Stimulated activated CD4-positive, alpha-beta T cell treated with anti-CD3 and anti-CD28 coated beads, Interleukin-1b, Interleukin-23, amount 100 ng/mL, for 4 hours (primary cell): Measurements from ENCODE around the gene HOXB1.

ENCODE experiments used
- DNase-seq, 2 donors: peaks; one replicate each; pipeline ENCODE4 v3.0.0-alpha.2; 2020; ENCODE audit warnings: low read depth in 2 of 2

The HOXB1 gene

GRCh38 chr17:48530887-48531272 is at the start of gene HOXB1:
Gene HOXB1 (minus strand): TSS chr17:48531011. CDS start chr17:48530904, 107 bp downstream.
- DNase-seq, result no peak

- no peak for DNase-seq
Measured at GRCh38 chr17:48579760-48580554, 49.1 kb upstream of the HOXB1 start.

GRCh38 chr17:48579471-48579759 is 48.6 kb upstream of the HOXB1 start:
- DNase-seq, result no peak

GRCh38 chr17:48578616-48579470 is 48.0 kb upstream of the HOXB1 start:
- DNase-seq, result no peak

GRCh38 chr17:48577946-48578615 is 47.3 kb upstream of the HOXB1 start, which contains the start of gene HOXB4:
Gene HOXB4 (minus strand): TSS chr17:48578350. CDS start chr17:48578319, 31 bp downstream.
- peak in 1 of 2 donors; percentile 49 for DNase-seq

- no peak for DNase-seq
Measured at GRCh38 chr17:48577330-48577945, 46.6 kb upstream of the HOXB1 start.

GRCh38 chr17:48576479-48577309 is 45.9 kb upstream of the HOXB1 start:
- DNase-seq, result no peak

GRCh38 chr17:48575673-48576478 is 45.1 kb upstream of the HOXB1 start:
- DNase-seq, result no peak

GRCh38 chr17:48575066-48575582 is 44.3 kb upstream of the HOXB1 start:
- DNase-seq, result no peak

GRCh38 chr17:48574505-48575065 is 43.8 kb upstream of the HOXB1 start:
- no peak for DNase-seq

- DNase-seq, result no peak
Measured at GRCh38 chr17:48571826-48572417, 41.1 kb upstream of the HOXB1 start.

GRCh38 chr17:48571024-48571818 is 40.4 kb upstream of the HOXB1 start:
- DNase-seq, result no peak

- no peak for DNase-seq
Measured at GRCh38 chr17:48570325-48571023, 39.7 kb upstream of the HOXB1 start.

- DNase-seq, result no peak
Measured at GRCh38 chr17:48569674-48570324, 39.0 kb upstream of the HOXB1 start.

GRCh38 chr17:48569240-48569582 is 38.4 kb upstream of the HOXB1 start:
- no peak for DNase-seq

GRCh38 chr17:48568499-48569239 is 37.9 kb upstream of the HOXB1 start:
- DNase-seq, result no peak
